ENCODE results near the gene NDEL1.

DNA sequence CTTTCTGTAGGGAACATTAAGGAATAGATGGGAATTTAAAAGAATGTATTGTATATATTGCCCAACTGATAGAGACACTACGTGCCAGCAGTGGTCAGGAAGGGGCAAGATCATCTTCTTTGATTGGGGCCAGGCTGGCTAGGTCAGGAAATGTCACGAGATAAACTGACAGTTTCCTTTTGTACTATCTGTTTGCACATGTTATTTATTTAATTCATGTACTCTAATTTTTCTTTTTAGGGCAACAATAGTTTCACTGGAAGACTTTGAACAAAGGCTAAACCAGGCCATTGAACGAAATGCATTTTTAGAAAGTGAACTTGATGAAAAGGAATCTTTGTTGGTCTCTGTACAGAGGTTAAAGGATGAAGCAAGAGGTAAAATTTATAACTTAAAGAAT is 12.6 kb downstream of the NDEL1 start:
- TF ChIP-seq, protein P1, sequence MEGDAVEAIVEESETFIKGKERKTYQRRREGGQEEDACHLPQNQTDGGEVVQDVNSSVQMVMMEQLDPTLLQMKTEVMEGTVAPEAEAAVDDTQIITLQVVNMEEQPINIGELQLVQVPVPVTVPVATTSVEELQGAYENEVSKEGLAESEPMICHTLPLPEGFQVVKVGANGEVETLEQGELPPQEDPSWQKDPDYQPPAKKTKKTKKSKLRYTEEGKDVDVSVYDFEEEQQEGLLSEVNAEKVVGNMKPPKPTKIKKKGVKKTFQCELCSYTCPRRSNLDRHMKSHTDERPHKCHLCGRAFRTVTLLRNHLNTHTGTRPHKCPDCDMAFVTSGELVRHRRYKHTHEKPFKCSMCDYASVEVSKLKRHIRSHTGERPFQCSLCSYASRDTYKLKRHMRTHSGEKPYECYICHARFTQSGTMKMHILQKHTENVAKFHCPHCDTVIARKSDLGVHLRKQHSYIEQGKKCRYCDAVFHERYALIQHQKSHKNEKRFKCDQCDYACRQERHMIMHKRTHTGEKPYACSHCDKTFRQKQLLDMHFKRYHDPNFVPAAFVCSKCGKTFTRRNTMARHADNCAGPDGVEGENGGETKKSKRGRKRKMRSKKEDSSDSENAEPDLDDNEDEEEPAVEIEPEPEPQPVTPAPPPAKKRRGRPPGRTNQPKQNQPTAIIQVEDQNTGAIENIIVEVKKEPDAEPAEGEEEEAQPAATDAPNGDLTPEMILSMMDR (IDR thresholded peaks at IDR 0.05), result no peak
- no peak for TF ChIP-seq ZFX (IDR thresholded peaks at IDR 0.05; ENCODE audit: borderline replicate concordance)

Data from 22Rv1 (cell line).